SKM-1 treated with dmso at 0.1 percent for 144 hours (cell line): Measurements from ENCODE around the gene CEP128.

Source experiments
- DNase-seq: peaks from one replicate; lab custom pipeline; 2025; ENCODE audit not compliant: unreplicated experiment; lab: John Stamatoyannopoulos, UW

Gene CEP128

GRCh38 chr14:80692903-80693302 is 248.6 kb downstream of the CEP128 start:
- DNase-seq, result no peak

GRCh38 chr14:80681651-80682050 is 259.9 kb downstream of the CEP128 start:
- no peak for DNase-seq

GRCh38 chr14:80679273-80679672 is 262.3 kb downstream of the CEP128 start:
- no peak for DNase-seq

GRCh38 chr14:80678436-80678835 is 263.1 kb downstream of the CEP128 start:
- DNase-seq, result no peak

- no peak for DNase-seq
These were observed 272.1 kb downstream of the CEP128 start for GRCh38 chr14:80669426-80669825.

GRCh38 chr14:80664576-80664975 is 277.0 kb downstream of the CEP128 start:
- no peak for DNase-seq

GRCh38 chr14:80663541-80663940 is 278.0 kb downstream of the CEP128 start:
- no peak for DNase-seq

GRCh38 chr14:80659783-80660182 is 281.8 kb downstream of the CEP128 start:
- DNase-seq, result no peak

GRCh38 chr14:80658733-80659132 is 282.8 kb downstream of the CEP128 start:
- DNase-seq, result no peak

- DNase-seq, result no peak
These were observed 283.4 kb downstream of the CEP128 start for GRCh38 chr14:80658155-80658554.

GRCh38 chr14:80653956-80654355 is 287.6 kb downstream of the CEP128 start:
- no peak for DNase-seq

GRCh38 chr14:80645667-80646413 is 295.7 kb downstream of the CEP128 start:
- no peak for DNase-seq

- no peak for DNase-seq
These were observed 296.7 kb downstream of the CEP128 start for GRCh38 chr14:80644826-80645225.

GRCh38 chr14:80638620-80639515 is 302.7 kb downstream of the CEP128 start:
- DNase-seq, result no peak

- DNase-seq, result no peak
These were observed 303.6 kb downstream of the CEP128 start for GRCh38 chr14:80637756-80638619.

- DNase-seq, result no peak
These were observed 305.5 kb downstream of the CEP128 start for GRCh38 chr14:80636071-80636470.

GRCh38 chr14:80634106-80634758 is 307.3 kb downstream of the CEP128 start:
- DNase-seq, result no peak

GRCh38 chr14:80629606-80630005 is 311.9 kb downstream of the CEP128 start:
- DNase-seq, result no peak

- DNase-seq, result no peak
These were observed 313.0 kb downstream of the CEP128 start for GRCh38 chr14:80628547-80628946.

GRCh38 chr14:80627745-80628144 is 313.8 kb downstream of the CEP128 start:
- no peak for DNase-seq

GRCh38 chr14:80624581-80624980 is 317.0 kb downstream of the CEP128 start:
- no peak for DNase-seq
